Coronary artery (tissue), 2 donors: ENCODE measurements around the gene RALGAPA1.
"Not testable (repeated sequence)": the region's sequence is repeated elsewhere in the genome, so short reads cannot be mapped to it uniquely, and the experiment has no call there.

Experiments
- DNase-seq: peaks from one replicate; pipeline ENCODE4 v3.0.0-alpha.2; 2017; ENCODE audit warnings: low spot score
- H3K27ac ChIP-seq, 2 donors: fragments of 200-600 bp; sonication (generic); one replicate each; pipeline ENCODE4 v1.5.1; 2016 to 2019
- H3K4me3 ChIP-seq: fragments of 200-600 bp; sonication (generic); 2 replicates; pipeline ENCODE4 v1.5.1; 2016; ENCODE audit warnings: mild to moderate bottlenecking, moderate library complexity
- TF ChIP-seq, protein P1 (sequence below): fragments of 200-600 bp; sonication (generic); IDR thresholded peaks from one replicate; pipeline ENCODE4 v1.5.1; 2019; ENCODE audit warnings: antibody characterized with exemption

Gene RALGAPA1

DNA sequence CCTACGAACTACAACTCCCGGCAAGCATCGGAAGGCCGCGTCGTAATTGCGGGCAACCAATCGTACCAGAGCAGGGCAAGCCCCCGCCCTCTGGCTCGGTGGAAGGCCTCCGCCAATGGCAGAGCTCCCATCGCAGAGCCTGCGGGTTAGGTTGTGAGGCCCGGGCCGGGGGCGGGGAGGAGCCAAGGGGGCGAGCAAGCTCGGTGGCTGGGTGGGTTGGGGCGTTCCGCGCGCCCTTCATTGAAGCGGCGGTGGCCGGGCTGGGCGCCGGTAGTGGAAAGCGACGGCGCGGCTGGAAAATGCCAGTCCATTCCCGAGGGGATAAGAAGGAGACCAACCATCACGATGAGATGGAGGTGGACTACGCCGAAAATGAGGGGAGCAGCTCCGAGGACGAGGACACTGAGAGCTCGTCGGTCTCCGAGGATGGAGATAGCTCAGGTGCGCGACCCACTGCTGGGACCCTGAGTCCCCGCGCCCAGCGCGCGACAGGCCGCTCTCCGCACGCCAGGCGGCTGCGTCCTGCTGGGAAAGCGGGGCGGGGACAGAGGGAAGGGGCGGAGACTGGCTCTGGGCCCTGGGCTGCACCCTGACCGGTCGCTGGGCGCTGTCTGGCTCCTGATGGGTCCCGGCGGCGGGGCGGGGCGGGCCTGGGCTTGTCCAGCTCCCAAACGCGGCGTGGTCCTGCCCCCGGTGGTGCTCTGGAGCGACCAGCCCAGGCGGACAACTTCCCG is 17.3 kb upstream of the RALGAPA1 start, which contains the start of gene BRMS1L:
TSS of gene BRMS1L (plus strand) at position 121 of the 734 bp plus-strand sequence. CDS start at position 300, 179 bp downstream.
- DNase-seq = peak; percentile 99
- peak within 1 kb of the TSS; percentile 96 to 98 for H3K27ac ChIP-seq
- H3K4me3 ChIP-seq = peak within 1 kb of the TSS; percentile 80
- TF ChIP-seq, protein P1, sequence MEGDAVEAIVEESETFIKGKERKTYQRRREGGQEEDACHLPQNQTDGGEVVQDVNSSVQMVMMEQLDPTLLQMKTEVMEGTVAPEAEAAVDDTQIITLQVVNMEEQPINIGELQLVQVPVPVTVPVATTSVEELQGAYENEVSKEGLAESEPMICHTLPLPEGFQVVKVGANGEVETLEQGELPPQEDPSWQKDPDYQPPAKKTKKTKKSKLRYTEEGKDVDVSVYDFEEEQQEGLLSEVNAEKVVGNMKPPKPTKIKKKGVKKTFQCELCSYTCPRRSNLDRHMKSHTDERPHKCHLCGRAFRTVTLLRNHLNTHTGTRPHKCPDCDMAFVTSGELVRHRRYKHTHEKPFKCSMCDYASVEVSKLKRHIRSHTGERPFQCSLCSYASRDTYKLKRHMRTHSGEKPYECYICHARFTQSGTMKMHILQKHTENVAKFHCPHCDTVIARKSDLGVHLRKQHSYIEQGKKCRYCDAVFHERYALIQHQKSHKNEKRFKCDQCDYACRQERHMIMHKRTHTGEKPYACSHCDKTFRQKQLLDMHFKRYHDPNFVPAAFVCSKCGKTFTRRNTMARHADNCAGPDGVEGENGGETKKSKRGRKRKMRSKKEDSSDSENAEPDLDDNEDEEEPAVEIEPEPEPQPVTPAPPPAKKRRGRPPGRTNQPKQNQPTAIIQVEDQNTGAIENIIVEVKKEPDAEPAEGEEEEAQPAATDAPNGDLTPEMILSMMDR = no peak

DNA sequence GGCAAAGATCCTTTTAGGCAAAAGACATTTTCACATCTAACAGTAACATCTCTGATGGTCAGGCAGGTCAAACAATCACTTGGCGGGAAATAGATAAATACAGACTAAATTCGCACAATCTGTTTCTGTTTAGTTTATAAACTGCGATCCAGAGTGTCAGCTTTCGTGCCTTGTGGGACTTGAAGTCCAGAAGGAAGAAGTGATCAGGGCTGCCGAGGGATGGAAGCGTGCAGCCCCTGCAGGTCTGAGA is 16.8 kb upstream of the RALGAPA1 start:
- peak overlapping the region; percentile 96 to 98 for H3K27ac ChIP-seq
- peak overlapping the region; percentile 80 for H3K4me3 ChIP-seq
- no peak for DNase-seq
- TF ChIP-seq, protein P1 = no peak

DNA sequence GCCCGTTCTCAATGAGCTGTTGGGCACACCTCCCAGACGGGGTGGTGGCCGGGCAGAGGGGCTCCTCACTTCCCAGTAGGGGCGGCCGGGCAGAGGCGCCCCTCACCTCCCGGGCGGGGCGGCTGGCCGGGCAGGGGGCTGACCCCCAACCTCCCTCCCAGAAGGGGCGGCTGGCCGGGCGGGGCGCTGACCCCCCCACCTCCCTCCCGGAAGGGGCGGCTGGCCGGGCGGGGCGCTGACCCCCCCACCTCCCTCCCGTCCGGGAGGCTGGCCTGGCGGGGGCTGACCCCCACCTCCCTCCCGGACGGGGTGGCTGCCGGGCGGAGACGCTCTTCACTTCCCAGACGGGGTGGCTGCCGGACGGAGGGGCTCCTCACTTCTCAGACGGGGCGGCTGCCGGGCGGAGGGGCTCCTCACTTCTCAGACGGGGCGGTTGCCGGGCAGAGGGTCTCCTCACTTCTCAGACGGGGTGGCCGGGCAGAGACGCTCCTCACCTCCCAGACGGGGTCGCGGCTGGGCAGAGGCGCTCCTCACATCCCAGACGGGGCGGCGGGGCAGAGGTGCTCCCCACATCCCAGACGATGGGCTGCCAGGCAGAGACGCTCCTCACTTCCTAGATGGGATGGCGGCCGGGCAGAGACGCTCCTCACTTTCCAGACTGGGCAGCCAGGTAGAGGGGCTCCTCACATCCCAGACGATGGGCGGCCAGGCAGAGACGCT is 15.5 kb upstream of the RALGAPA1 start:
- not testable (repeated sequence) for H3K27ac ChIP-seq, DNase-seq
- H3K4me3 ChIP-seq = peak overlapping the region; percentile 80

DNA sequence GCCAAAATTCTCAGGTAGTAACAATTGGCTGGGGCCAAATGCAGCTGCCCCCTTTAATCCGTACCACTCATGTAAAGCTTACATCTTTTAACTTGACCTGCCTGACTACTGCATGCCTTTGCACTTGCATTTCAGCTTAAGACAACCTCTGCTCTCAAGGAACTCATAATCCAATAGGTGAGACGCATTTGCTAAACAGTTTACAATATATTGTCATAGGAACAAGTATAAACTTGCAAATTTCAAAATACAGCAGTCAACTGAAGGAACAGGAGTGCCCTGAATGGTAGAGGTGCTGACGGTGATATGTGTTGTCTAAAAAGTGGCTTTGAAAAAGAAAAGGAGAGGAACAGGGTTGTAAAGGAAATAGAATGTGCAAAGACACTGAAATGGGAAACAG is 13.4 kb upstream of the RALGAPA1 start:
- DNase-seq = no peak
- Histone ChIP-seq H3K27ac (no peak overlapping the region), H3K4me3 (no peak overlapping the region)
- TF ChIP-seq, protein P1 = no peak

DNA sequence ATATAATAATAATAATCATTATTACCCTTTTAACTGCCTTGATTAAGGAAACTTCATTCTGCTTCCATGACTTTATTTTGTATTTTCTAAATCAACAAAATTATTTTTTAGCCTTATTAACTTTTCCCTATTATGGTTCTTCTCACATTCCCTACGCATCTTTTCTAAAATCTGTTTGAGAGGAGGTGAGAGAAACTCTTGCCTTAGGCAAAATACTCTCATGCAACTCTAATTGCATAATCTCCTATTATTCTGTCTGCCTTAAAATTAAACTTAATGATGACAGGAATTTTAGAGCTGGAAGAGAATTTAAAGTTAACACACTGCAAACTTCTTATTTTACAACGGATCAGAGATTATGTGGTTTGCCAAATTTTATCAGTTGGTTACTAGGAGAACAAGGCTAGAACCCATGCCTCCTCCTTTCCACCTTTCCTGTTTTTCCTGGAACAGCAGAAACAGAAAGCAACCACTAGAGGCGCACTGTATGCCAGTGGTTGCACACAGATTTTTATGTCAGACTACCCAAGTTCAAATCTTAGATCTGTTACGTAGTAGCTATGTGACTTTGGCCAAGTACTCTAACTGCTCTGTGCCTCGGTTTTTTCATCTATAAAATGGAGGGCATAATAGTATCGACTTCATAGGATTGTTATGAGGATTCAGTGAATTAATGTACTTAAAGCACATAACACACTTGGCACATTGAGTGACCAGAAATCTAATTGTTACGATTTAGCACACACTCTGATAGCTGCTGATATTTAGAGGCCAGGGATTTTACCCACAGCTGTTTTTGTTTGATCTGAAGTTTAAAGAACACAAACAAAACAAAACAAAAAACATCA is 12.7 kb upstream of the RALGAPA1 start:
- H3K27ac ChIP-seq = no peak overlapping the region
- TF ChIP-seq, protein P1 = peak; percentile 33
- no peak overlapping the region for H3K4me3 ChIP-seq
- DNase-seq = no peak

DNA sequence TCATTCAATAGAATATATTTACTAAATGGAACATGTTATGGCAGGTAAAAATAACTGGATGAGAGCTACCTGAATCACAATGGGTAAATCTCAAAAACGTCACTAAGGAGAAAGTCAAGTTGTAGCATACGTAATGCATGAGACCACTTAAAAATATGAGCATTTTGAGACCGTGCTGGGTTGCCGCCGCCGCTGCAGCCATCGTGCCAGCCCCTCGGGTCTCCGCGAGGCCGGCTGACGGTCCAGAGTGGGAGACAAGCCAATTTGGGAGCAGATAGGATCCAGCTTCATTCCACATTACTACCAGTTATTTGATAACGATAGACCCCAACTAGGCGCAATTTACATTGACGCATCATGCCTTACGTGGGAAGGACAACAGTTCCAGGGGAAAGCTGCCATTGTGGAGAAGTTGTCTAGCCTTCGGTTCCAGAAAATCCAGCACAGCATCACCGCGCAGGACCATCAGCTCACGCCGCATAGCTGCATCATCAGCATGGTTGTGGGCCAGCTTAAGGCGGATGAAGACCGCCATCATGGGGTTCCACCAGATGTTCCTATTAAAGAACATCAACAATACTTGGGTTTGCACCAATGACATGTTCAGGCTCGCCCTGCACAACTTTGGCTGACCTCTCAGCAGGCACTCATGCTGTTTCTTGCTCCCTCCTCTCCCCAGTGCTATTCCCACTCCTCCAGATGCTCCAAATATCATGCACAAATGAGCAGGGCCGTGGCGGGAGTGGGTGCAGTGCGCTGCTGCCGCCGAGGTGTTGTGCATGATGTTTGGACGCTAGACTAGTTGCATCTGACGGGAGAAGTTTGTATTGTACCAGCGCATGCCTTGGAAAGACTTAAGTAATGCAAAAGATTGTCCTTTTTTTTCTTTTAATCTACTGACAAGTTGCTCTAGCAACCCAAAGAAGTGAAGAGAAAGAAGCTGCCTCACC is 10.8 kb upstream of the RALGAPA1 start:
- TF ChIP-seq, protein P1 = no peak
- no peak overlapping the region for H3K27ac ChIP-seq

More for the DNA sequence above, 10.8 kb upstream of the RALGAPA1 start:
- H3K4me3 ChIP-seq = no peak overlapping the region
- no peak for DNase-seq
